ENCODE results near the gene SYT8.
"Not testable (repeated sequence)": the region's sequence is repeated elsewhere in the genome, so short reads cannot be mapped to it uniquely, and the experiment has no call there.

SYT8 gene

GRCh38 chr11:1803246-1803645 lies 31.5 kb upstream of the SYT8 start:
- Histone ChIP-seq H3K4me1 (ENCODE audit: control insufficient read depth in 1 of 2, insufficient read depth in 2 of 2, low read length in 2 of 2) (no peaks in the 10 kb centered on the region), H3K27ac (ENCODE audit: low read depth, low read length) (no peak overlapping the region), H3K18ac (ENCODE audit: low read length) (no peak overlapping the region), H2AFZ (ENCODE audit: insufficient read depth, low read length, poor library complexity) (no peak overlapping the region), H3K4ac (ENCODE audit: low read depth, low read length) (no peak overlapping the region), H4K12ac (ENCODE audit: low read depth, low read length) (no peak overlapping the region), H2BK120ac (ENCODE audit: insufficient read depth, low read length, poor library complexity) (no peak overlapping the region), H3K14ac (ENCODE audit: low read length) (no peak overlapping the region), H4K8ac (ENCODE audit: low read depth, low read length) (no peak overlapping the region), H3K4me3 (ENCODE audit: low read depth, low read length) (no peak overlapping the region), H3K79me1 (ENCODE audit: low read length) (no peaks in the 10 kb centered on the region), H2BK12ac (ENCODE audit: low read length) (no peak overlapping the region), H3K23ac (ENCODE audit: low read length) (no peak overlapping the region), H3K4me2 (ENCODE audit: low read length) (no peak overlapping the region), H2AK5ac (ENCODE audit: low read length) (no peak overlapping the region), H2BK5ac (ENCODE audit: low read depth, low read length, poor library complexity) (no peak overlapping the region), H3K36me3 (ENCODE audit: control insufficient read depth in 1 of 2, insufficient read depth in 2 of 2, low read length in 2 of 2) (no peaks in the 10 kb centered on the region), H3K9ac (ENCODE audit: low read length) (no peak overlapping the region), H3K27me3 (ENCODE audit: insufficient read depth, low read length) (no peaks in the 10 kb centered on the region), H3K9me3 (ENCODE audit: insufficient read depth, low read depth, low read length) (peaks cover 5% of the 10 kb centered on the region), H3K79me2 (ENCODE audit: control insufficient read depth, insufficient read depth, low read length, poor library complexity) (no peaks in the 10 kb centered on the region), H4K91ac (ENCODE audit: low read depth, low read length) (no peak overlapping the region)
- WGBS (ENCODE audit: extremely low coverage, insufficient coverage, insufficient read length), result no CpG with 5 or more reads among the region's 20 CpGs
- DNase-seq, result no peak

GRCh38 chr11:1803835-1804519 lies 30.8 kb upstream of the SYT8 start:
- WGBS (ENCODE audit: extremely low coverage, insufficient coverage, insufficient read length), result no CpG with 5 or more reads among the region's 42 CpGs
- not testable (repeated sequence) for H2BK5ac ChIP-seq (ENCODE audit: low read depth, low read length, poor library complexity); H4K8ac ChIP-seq (ENCODE audit: low read depth, low read length); H3K14ac ChIP-seq (ENCODE audit: low read length); H2AK5ac ChIP-seq (ENCODE audit: low read length); H3K4me3 ChIP-seq (ENCODE audit: low read depth, low read length); H3K27me3 ChIP-seq (ENCODE audit: insufficient read depth, low read length); H3K9me3 ChIP-seq (ENCODE audit: insufficient read depth, low read depth, low read length); H4K12ac ChIP-seq (ENCODE audit: low read depth, low read length); H3K18ac ChIP-seq (ENCODE audit: low read length); DNase-seq; H2AFZ ChIP-seq (ENCODE audit: insufficient read depth, low read length, poor library complexity); H3K4ac ChIP-seq (ENCODE audit: low read depth, low read length); H2BK12ac ChIP-seq (ENCODE audit: low read length); H3K79me2 ChIP-seq (ENCODE audit: control insufficient read depth, insufficient read depth, low read length, poor library complexity); H4K91ac ChIP-seq (ENCODE audit: low read depth, low read length); H3K79me1 ChIP-seq (ENCODE audit: low read length); H3K9ac ChIP-seq (ENCODE audit: low read length); H3K4me1 ChIP-seq (ENCODE audit: control insufficient read depth in 1 of 2, insufficient read depth in 2 of 2, low read length in 2 of 2); H3K4me2 ChIP-seq (ENCODE audit: low read length); H2BK120ac ChIP-seq (ENCODE audit: insufficient read depth, low read length, poor library complexity); H3K23ac ChIP-seq (ENCODE audit: low read length); H3K36me3 ChIP-seq (ENCODE audit: control insufficient read depth in 1 of 2, insufficient read depth in 2 of 2, low read length in 2 of 2); H3K27ac ChIP-seq (ENCODE audit: low read depth, low read length)

- no peak for DNase-seq
- no peak overlapping the region for H4K91ac ChIP-seq (ENCODE audit: low read depth, low read length)
- H3K9me3 ChIP-seq (ENCODE audit: insufficient read depth, low read depth, low read length), result peaks cover 8% of the 10 kb centered on the region
- no peak overlapping the region for H3K4ac ChIP-seq (ENCODE audit: low read depth, low read length)
- H3K27ac ChIP-seq (ENCODE audit: low read depth, low read length), result no peak overlapping the region
- H3K79me2 ChIP-seq (ENCODE audit: control insufficient read depth, insufficient read depth, low read length, poor library complexity), result no peaks in the 10 kb centered on the region
- H4K8ac ChIP-seq (ENCODE audit: low read depth, low read length), result no peak overlapping the region
- no peak overlapping the region for H2AFZ ChIP-seq (ENCODE audit: insufficient read depth, low read length, poor library complexity)
- no peak overlapping the region for H3K9ac ChIP-seq (ENCODE audit: low read length)
- no CpG with 5 or more reads among the region's 15 CpGs for WGBS (ENCODE audit: extremely low coverage, insufficient coverage, insufficient read length)
- H3K36me3 ChIP-seq (ENCODE audit: control insufficient read depth in 1 of 2, insufficient read depth in 2 of 2, low read length in 2 of 2), result no peaks in the 10 kb centered on the region
- H3K18ac ChIP-seq (ENCODE audit: low read length), result no peak overlapping the region
- no peak overlapping the region for H3K14ac ChIP-seq (ENCODE audit: low read length)
- no peak overlapping the region for H2BK12ac ChIP-seq (ENCODE audit: low read length)
- H3K4me3 ChIP-seq (ENCODE audit: low read depth, low read length), result no peak overlapping the region
- H2BK5ac ChIP-seq (ENCODE audit: low read depth, low read length, poor library complexity), result no peak overlapping the region
- H3K4me2 ChIP-seq (ENCODE audit: low read length), result no peak overlapping the region
- no peaks in the 10 kb centered on the region for H3K27me3 ChIP-seq (ENCODE audit: insufficient read depth, low read length)
- no peak overlapping the region for H3K23ac ChIP-seq (ENCODE audit: low read length)
- no peak overlapping the region for H2AK5ac ChIP-seq (ENCODE audit: low read length)
- H3K79me1 ChIP-seq (ENCODE audit: low read length), result no peaks in the 10 kb centered on the region
- H2BK120ac ChIP-seq (ENCODE audit: insufficient read depth, low read length, poor library complexity), result no peak overlapping the region
- H3K4me1 ChIP-seq (ENCODE audit: control insufficient read depth in 1 of 2, insufficient read depth in 2 of 2, low read length in 2 of 2), result no peaks in the 10 kb centered on the region
- no peak overlapping the region for H4K12ac ChIP-seq (ENCODE audit: low read depth, low read length)
Measured at GRCh38 chr11:1805525-1805924, 29.3 kb upstream of the SYT8 start.

GRCh38 chr11:1807264-1807995 lies 27.4 kb upstream of the SYT8 start:
- H2BK12ac ChIP-seq (ENCODE audit: low read length), result no peak overlapping the region
- no peak overlapping the region for H4K8ac ChIP-seq (ENCODE audit: low read depth, low read length)
- no peak overlapping the region for H3K4me3 ChIP-seq (ENCODE audit: low read depth, low read length)
- H2AFZ ChIP-seq (ENCODE audit: insufficient read depth, low read length, poor library complexity), result no peak overlapping the region
- H3K4me2 ChIP-seq (ENCODE audit: low read length), result no peak overlapping the region
- H3K4me1 ChIP-seq (ENCODE audit: control insufficient read depth in 1 of 2, insufficient read depth in 2 of 2, low read length in 2 of 2), result no peaks in the 10 kb centered on the region
- H3K27me3 ChIP-seq (ENCODE audit: insufficient read depth, low read length), result no peaks in the 10 kb centered on the region
- H3K27ac ChIP-seq (ENCODE audit: low read depth, low read length), result no peak overlapping the region
- no CpG with 5 or more reads among the region's 14 CpGs for WGBS (ENCODE audit: extremely low coverage, insufficient coverage, insufficient read length)
- H4K91ac ChIP-seq (ENCODE audit: low read depth, low read length), result no peak overlapping the region
- H4K12ac ChIP-seq (ENCODE audit: low read depth, low read length), result no peak overlapping the region
- no peaks in the 10 kb centered on the region for H3K36me3 ChIP-seq (ENCODE audit: control insufficient read depth in 1 of 2, insufficient read depth in 2 of 2, low read length in 2 of 2)
- DNase-seq, result no peak
- H2BK120ac ChIP-seq (ENCODE audit: insufficient read depth, low read length, poor library complexity), result no peak overlapping the region
- H3K9ac ChIP-seq (ENCODE audit: low read length), result no peak overlapping the region
- no peaks in the 10 kb centered on the region for H3K79me1 ChIP-seq (ENCODE audit: low read length)
- H3K4ac ChIP-seq (ENCODE audit: low read depth, low read length), result no peak overlapping the region
- H3K9me3 ChIP-seq (ENCODE audit: insufficient read depth, low read depth, low read length), result peaks cover 8% of the 10 kb centered on the region
- H3K18ac ChIP-seq (ENCODE audit: low read length), result no peak overlapping the region
- H3K79me2 ChIP-seq (ENCODE audit: control insufficient read depth, insufficient read depth, low read length, poor library complexity), result no peaks in the 10 kb centered on the region
- no peak overlapping the region for H3K23ac ChIP-seq (ENCODE audit: low read length)
- no peak overlapping the region for H3K14ac ChIP-seq (ENCODE audit: low read length)
- no peak overlapping the region for H2BK5ac ChIP-seq (ENCODE audit: low read depth, low read length, poor library complexity)
- H2AK5ac ChIP-seq (ENCODE audit: low read length), result no peak overlapping the region
